Muscle layer of duodenum (tissue), 2 donors: ENCODE data around the gene ADNP2.

Source experiments
- H3K27ac ChIP-seq: one replicate; pipeline ENCODE4 v1.7.0; 2013; ENCODE audit warnings: mild to moderate bottlenecking, low read length
- H3K27me3 ChIP-seq: one replicate; pipeline ENCODE4 v1.7.0; 2013; ENCODE audit warnings: low read depth, mild to moderate bottlenecking, control low read depth, low read length
- H3K36me3 ChIP-seq, 2 donors: one replicate each; pipeline ENCODE4 v1.7.0; 2013; ENCODE audit warnings: low read length in 2 of 2, control low read depth in 1 of 2, mild to moderate bottlenecking in 1 of 2; ENCODE audit not compliant: insufficient read depth in 2 of 2, control insufficient read depth in 1 of 2
- H3K4me1 ChIP-seq, 2 donors: one replicate each; pipeline ENCODE4 v1.7.0; 2013; ENCODE audit warnings: low read length in 2 of 2, mild to moderate bottlenecking in 2 of 2, control low read depth in 1 of 2, moderate library complexity in 1 of 2; ENCODE audit not compliant: insufficient read depth in 2 of 2, control insufficient read depth in 1 of 2
- H3K4me3 ChIP-seq, 2 donors: one replicate each; pipeline ENCODE4 v1.7.0; 2013; ENCODE audit warnings: low read length in 2 of 2, low read depth in 1 of 2, mild to moderate bottlenecking in 1 of 2
- H3K9me3 ChIP-seq, 2 donors: one replicate each; pipeline ENCODE4 v1.7.0; 2013; ENCODE audit warnings: low read length in 2 of 2, control low read depth in 1 of 2, mild to moderate bottlenecking in 1 of 2; ENCODE audit not compliant: control insufficient read depth in 1 of 2
- donor health status: healthy.

Gene ADNP2

DNA sequence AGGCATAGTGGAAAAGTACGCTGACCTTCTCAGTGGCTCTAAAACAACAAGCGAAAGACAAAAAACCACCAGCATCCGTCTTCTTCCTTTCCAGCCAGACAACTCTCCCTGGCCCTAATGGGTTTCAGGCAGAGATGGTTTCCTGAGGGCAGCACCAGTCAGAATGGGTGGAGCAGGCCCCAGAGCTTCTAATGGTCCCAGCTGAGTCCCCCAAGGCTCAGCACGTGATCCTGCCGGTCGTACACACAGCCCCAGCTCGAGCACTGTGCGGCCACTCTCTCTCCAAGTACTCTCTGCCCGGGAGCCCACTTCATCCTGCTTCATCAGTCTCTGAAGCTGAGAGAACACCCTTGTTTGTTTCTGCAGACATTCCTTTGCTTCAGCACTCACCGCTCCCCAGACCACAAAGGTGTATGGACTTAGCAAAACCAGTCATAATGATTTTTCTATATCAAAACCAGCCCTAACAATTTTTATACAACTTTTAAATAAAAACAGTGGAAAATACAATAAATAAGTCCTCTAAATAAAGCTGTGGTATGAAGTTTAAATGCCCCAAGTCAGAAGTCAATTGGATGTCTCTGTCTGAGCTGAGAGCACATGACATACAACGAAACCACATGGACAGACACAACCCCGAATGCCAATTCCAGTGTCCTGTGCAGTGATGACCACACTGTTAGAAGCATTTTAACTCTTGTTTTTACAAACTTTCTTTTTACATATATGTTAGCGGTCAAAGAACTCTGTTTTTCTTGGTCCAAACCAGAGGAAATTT is 74.4 kb downstream of the ADNP2 start:
- no peaks in the 10 kb centered on the region for H3K9me3 ChIP-seq
- H3K27me3 ChIP-seq = no peaks in the 10 kb centered on the region
- H3K36me3 ChIP-seq = no peaks in the 10 kb centered on the region
- H3K27ac ChIP-seq = no peak overlapping the region
- no peak overlapping the region for H3K4me3 ChIP-seq
- H3K4me1 ChIP-seq = peaks cover 0 to 2% of the 10 kb centered on the region in 2 donors

DNA sequence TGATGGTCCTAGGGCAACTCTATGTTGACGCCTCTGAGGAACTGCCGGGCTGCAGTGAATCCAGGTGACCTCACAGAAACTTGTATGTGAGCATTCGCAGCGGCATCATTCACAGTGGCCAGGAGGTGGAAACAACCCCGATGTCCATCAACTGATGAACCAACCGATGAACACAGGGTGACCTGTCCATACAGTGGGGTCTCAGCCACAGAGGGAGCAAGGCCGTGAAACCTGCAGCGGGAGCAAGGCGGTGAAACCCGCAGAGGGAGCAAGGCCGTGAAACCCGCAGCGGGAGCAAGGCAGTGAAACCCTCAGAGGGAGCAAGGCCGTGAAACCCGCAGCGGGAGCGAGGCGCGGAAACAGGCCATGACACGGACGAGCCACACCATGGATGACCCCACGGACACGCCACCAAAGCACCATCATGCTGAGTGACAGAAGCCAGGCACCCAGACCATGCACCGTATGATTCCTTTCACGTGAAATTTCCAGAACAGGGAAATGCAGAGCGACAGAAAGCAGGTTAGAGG is 75.2 kb downstream of the ADNP2 start:
- peaks cover 0 to 2% of the 10 kb centered on the region in 2 donors for H3K4me1 ChIP-seq
- H3K4me3 ChIP-seq = no peak overlapping the region
- H3K9me3 ChIP-seq = no peaks in the 10 kb centered on the region
- no peak overlapping the region for H3K27ac ChIP-seq
- no peaks in the 10 kb centered on the region for H3K27me3 ChIP-seq
- no peaks in the 10 kb centered on the region for H3K36me3 ChIP-seq

DNA sequence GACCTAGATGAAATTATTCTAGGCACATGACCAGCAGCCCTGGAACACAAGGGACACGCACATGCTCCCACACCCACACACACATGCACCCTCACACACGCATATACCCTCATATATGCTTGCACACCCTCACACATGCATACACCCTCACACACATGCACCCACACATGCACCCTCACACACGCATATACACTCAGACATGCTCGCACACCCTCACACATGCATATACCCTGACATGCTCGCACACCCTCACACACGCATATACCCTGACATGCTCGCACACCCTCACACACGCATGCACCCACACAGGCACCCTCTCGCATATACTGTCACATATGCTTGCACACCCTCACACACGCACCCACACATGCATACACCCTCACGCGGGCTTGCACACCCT is 76.5 kb downstream of the ADNP2 start:
- Histone ChIP-seq H3K27me3 (no peaks in the 10 kb centered on the region), H3K9me3 (no peaks in the 10 kb centered on the region), H3K27ac (no peak overlapping the region), H3K4me3 (no peak overlapping the region), H3K36me3 (no peaks in the 10 kb centered on the region), H3K4me1 (peaks cover 0 to 2% of the 10 kb centered on the region in 2 donors)

DNA sequence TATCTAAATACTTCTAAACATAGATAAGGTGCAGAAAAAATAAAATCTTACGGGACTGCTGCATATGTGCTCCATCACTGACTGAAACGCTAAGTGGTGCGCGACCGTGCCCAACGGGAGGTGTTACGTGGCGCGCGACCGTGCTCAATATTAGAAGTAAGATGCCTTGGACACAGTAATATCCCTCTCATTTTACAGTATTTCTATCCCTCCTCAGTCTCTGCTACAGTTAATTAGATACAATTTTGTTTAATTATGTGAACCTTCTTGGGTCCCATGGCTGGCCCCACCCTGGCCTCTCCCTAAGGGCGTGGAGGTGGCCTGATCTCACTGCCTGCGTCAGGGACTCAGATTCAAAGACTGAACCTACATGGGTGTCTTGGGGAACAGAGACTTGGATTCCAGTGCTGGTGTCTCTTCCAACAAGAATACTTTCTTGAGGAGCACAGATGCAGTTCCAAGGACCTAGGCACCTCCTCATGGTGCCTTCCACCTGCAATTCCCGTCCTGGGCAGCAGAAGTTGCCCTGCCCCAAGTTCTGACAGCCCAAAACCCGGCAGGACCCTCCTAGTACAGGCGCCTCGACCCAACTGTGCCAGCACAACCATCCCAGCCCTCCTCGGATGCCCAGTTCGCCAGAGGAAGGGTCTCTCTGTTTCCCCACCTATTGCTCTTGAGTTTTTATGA is 79.0 kb downstream of the ADNP2 start:
- Histone ChIP-seq H3K9me3 (no peaks in the 10 kb centered on the region), H3K27ac (no peak overlapping the region), H3K4me3 (no peak overlapping the region), H3K4me1 (peaks cover 0 to 2% of the 10 kb centered on the region in 2 donors), H3K27me3 (no peaks in the 10 kb centered on the region), H3K36me3 (no peaks in the 10 kb centered on the region)

DNA sequence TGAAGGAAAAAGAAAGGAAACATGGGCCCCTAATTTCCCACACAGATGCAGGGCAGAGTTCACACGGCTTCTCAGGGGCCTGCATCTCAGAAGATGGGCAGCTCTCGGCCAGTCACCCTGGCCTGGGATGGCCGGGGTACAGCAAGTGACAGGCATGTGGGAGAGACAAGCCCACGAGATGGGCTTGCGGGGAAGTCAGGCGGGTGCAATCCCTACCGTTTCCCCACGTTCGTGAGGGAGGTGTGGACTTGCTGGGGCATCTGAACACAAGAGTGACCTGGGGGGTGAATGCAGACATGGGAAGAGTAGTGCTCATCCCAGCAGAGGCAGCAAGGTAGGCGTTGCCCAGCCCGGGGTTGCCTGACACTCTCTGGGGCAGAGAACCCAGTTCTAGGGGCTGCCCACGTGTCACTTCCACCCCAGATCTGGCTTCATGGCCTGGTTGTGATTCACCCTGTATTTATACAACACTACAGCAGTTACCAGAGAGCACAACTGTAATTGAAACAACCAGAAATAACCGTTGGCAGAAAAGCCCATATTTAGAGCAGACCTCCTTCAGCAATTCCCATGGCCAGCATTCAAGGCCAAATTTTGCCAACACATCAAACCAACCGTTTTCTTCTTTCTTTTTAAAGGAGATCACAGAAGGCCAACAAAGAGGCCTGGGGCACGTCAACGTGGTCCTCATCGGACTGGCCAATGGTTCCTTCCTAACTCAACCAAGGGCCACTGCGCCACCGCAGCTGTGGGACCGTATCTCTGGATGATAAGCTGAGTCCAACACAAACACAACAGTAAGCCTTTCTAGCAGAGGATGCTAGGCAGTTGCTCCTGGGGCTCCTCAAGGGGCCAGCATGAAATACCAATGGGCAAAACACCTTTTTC is 79.8 kb downstream of the ADNP2 start:
- Histone ChIP-seq H3K4me1 (no peaks in the 10 kb centered on the region), H3K9me3 (no peaks in the 10 kb centered on the region), H3K36me3 (no peaks in the 10 kb centered on the region), H3K4me3 (no peak overlapping the region), H3K27me3 (no peaks in the 10 kb centered on the region), H3K27ac (no peak overlapping the region)

DNA sequence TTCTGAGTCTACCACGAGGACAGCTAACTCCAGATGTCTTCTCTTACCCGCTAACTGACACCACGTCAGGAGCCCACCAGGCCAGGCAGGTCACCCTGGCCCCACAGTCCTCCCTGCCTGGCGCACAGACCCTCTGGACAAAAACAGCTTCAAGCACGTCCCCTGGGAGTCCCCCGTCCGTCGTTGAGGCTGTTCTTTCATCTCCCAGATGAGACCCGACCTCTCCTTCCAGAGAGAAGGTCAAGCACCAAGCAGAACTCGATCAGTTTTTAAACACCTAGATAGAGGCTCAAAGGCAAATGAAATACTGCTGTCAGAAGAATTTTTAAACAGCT is 80.4 kb downstream of the ADNP2 start:
- Histone ChIP-seq H3K36me3 (no peaks in the 10 kb centered on the region), H3K4me1 (no peaks in the 10 kb centered on the region), H3K27ac (no peak overlapping the region)

More for the DNA sequence above, 80.4 kb downstream of the ADNP2 start:
- H3K4me3 ChIP-seq = no peak overlapping the region
- no peaks in the 10 kb centered on the region for H3K27me3 ChIP-seq
- no peaks in the 10 kb centered on the region for H3K9me3 ChIP-seq
